K562 treated with DMSO at 1 percent for 24 hours (cell line): ENCODE measurements around the gene CDH13. TPM values are rescaled to one million over a fixed set of nuclear protein-coding genes. Genes with fewer than 3 reads are reported as not detected.

Experiments
- total RNA-seq: library from RNA; unstranded; fragments of 300-600 nt; gene quantifications from 2 replicates; pipeline ENCODE4 v1.2.3, GENCODE V29; 2022; ENCODE audit warnings: low read depth; ENCODE audit not compliant: insufficient read depth

Gene CDH13
- not detected in 2 replicates for total RNA-seq

GRCh38 chr16:82626791-82627261 lies at the start of gene CDH13:
Gene CDH13 (plus strand): TSS chr16:82626969.

GRCh38 chr16:83807710-83808572 lies 1181.2 kb downstream of the CDH13 start, which contains the start of gene HSBP1:
Gene HSBP1 (plus strand): TSS chr16:83807978. CDS start chr16:83808077, 99 bp downstream.

